Renal cortical epithelial cell (primary cell): ENCODE data around the gene LTBP1. TPM values are rescaled to one million over a fixed set of nuclear protein-coding genes. Genes with fewer than 3 reads are reported as not detected.
A peak's percentile ranks its signal among the peaks of the same experiment; 100 is the strongest.

Experiments used
- DNase-seq: peaks from one replicate; pipeline ENCODE4 v3.0.0-alpha.2; 2011; ENCODE audit warnings: low read depth
- total RNA-seq: library from RNA; depleted of rRNA; stranded (reverse); fragments of >200 nt; gene quantifications from 2 replicates; pipeline ENCODE4 v1.2.3, GENCODE V29; 2014

Gene LTBP1
- total RNA-seq, 1 donor from 2014 or later, result 0.89 TPM

GRCh38 chr2:33304032-33304864 lies 357.5 kb downstream of the LTBP1 start:
- peak; percentile 15 for DNase-seq

GRCh38 chr2:33307659-33308270 lies 361.0 kb downstream of the LTBP1 start:
- no peak for DNase-seq

DNA sequence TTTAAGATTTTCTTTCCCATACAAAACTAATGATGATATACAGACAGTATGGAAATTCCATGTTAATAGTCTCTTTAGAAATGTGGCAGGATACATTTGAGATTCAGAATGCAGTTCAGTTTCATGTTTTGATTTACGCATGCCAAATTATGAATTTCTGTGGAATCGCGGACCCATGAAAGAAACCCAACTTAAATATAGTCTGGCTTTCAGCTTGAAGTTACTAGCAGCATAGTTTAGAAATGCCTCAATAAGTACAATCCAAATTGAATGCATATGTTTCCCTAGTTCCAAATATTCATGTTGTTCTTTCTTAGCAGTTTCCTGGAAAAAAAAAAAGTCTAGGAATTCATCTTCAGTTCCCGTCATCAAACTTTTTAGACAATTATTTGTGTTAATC lies 365.6 kb downstream of the LTBP1 start:
- DNase-seq, result no peak

DNA sequence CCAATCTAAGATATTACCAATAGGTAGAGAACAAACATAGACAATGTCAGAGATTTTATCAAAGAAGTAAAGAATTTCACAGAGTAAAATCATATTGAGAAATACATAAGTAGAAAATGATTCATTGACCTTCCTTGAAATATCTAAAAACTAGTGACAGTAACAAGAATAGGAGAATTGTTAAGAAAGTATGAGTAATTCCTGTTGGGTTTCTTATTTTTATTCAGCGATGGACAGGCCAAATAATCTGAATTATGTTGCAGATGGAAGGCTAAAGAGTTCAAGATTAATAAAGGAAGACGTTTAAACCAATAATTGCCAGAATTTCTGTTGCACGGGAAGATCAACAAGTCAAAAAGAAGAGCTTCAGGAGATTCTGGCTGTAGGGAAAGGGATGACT lies 366.3 kb downstream of the LTBP1 start:
- no peak for DNase-seq

- no peak for DNase-seq
These were observed 367.8 kb downstream of the LTBP1 start for GRCh38 chr2:33314541-33314940.

DNA sequence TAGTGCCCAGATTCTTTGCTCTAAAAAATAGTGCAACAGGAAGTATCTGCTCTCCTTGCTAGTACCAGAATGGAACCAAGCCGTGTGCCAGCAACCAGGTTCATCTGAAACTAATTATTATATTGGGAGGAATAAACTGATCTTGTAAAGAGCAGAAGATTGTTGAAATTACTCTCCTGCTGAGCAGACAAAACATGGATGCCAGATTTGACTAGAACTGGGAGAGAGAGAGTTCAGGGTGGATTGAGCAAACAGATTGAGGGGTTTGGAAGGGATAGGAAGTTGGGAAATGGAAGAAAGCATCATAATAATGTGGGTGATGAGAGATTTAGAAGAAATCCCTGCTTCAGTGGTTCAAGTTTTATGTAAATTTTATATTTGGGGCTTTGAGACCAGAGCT lies 369.6 kb downstream of the LTBP1 start:
- DNase-seq, result no peak

- DNase-seq, result no peak
These were observed 370.7 kb downstream of the LTBP1 start for GRCh38 chr2:33317369-33318007.

GRCh38 chr2:33318456-33318855 lies 371.7 kb downstream of the LTBP1 start:
- no peak for DNase-seq

DNA sequence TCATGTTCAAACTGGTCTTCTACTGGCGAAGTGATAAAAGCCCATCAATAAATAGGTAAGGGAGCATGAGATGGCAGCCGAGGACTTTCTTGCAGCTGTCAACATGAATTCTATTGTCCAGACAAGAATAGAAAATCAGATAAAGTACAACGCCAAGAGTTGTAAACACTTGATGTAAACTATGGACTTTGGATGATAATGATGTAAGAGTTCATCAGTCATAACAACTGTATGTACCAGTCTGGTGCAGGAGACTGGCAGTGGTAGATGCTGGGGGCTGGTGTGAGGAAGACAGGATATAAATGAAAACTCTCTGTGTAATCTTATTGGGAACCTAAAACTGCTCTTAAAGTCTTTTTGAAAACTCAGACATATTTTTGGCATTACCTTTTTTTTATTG lies 373.8 kb downstream of the LTBP1 start:
- no peak for DNase-seq

GRCh38 chr2:33321236-33321771 lies 374.6 kb downstream of the LTBP1 start:
- DNase-seq, result peak; percentile 19

GRCh38 chr2:33321876-33322483 lies 375.2 kb downstream of the LTBP1 start:
- DNase-seq, result peak; percentile 39

DNA sequence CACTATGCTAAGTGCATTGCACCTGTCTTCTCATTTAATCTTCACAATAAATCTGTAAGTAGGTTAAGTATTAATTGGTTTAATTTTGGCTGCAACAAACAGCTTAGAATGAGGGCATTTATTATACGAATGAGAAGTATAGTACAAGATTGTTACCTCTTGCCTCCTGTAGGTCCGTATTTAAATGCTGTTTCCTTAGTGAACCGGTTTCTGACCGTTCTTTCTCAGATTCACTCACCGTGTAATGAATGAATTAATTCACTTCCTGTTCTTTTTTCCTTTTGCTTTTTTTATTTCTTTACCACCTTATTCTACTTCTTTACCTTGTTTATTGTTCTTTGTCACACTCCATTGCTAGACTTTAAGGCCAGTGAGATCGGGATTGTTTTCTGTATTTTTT lies 375.9 kb downstream of the LTBP1 start:
- peak; percentile 6 for DNase-seq

DNA sequence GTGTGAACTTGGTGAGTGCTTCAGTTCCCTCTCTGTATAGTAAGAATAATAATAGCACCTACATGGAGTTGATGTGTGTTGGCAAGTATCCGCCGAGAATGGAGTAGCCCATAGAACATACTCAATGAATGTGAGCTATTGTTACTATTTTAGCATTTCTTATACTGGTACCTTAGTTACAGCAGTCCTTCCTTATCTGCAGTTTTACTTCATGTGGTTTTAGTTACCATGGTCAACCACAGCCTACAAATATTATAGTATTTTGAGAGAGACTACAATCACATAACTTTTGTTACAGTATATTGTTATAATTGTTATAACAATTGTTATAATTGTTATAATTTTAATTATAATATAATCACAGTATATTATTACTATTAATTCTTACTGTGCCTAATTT lies 377.2 kb downstream of the LTBP1 start:
- no peak for DNase-seq

DNA sequence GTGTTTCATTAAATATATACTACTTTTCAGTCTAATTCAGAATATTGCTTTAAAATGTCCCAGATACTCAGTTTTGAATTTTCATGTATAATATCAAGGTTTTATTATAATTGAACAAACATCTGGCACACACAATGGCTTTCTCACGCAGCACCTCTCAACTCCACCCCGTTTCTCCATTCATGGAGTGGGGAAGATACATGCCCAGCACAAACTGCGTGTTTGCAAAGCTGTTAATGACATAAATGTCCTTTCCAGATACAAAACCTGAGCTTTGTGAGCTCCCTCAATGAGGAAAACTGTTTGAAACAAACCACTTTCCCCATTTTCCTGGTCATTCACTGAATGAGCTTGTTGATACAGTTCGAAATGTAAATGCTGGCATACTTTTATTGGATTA lies 379.3 kb downstream of the LTBP1 start:
- no peak for DNase-seq

DNA sequence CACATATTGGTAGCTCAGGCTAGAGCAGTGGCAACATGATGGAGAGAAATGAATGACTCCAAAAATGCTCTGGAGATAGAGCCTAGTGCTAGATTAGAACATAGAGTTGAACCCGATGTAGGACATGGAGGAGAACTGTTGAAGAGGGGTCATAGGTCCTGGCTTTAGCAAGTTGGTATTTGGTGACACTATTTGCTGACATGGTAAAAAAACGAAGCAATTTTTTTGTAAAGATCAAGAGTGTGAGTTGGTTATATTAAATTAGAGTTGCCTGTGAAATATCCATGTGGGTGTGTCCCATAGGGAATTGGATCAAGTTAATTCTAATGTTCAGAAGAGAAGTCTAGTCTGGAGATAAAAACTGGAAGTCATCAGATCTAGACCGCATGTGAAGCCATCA lies 386.7 kb downstream of the LTBP1 start:
- no peak for DNase-seq

DNA sequence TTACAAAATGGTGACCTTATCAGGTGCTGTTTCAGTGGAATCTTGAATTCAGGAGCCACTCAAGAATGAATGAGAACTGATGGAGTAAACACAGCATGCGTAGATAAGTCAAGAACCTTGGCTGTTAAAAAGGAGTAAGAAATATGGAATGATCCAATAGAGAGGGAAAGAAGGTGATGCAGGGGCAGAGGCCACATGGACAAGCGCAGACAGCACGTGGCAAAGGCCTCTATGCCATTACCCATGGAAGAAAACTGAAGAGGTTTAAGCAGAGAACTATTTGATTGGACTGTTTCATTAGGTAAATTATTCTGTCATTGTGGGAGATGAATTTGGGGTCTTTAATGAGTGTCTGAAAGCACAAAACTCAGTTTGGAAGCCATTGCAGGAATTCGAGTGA lies 387.3 kb downstream of the LTBP1 start:
- DNase-seq, result no peak

GRCh38 chr2:33335516-33335915 lies 388.8 kb downstream of the LTBP1 start:
- DNase-seq, result no peak

GRCh38 chr2:33336036-33336625 lies 389.4 kb downstream of the LTBP1 start:
- DNase-seq, result no peak

GRCh38 chr2:33337385-33337960 lies 390.7 kb downstream of the LTBP1 start:
- DNase-seq, result no peak

DNA sequence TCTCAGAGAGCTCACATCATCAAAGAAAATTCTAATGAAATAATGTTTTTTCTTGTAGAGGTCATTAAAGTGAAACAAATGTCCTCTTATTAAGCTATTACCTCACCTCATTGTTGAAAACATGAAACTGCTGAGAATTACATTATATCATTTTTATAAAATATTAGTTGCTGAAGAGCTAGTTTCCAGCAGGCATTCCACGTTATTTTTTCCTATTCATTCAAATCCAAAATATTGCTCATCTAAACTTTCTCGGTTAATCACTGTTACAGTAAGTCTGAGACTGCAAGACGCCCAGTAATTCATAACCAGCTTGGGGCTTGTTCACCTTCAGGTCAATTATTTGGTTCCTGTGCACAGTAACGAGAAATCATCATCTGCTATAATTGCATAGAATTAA lies 391.2 kb downstream of the LTBP1 start:
- no peak for DNase-seq

DNA sequence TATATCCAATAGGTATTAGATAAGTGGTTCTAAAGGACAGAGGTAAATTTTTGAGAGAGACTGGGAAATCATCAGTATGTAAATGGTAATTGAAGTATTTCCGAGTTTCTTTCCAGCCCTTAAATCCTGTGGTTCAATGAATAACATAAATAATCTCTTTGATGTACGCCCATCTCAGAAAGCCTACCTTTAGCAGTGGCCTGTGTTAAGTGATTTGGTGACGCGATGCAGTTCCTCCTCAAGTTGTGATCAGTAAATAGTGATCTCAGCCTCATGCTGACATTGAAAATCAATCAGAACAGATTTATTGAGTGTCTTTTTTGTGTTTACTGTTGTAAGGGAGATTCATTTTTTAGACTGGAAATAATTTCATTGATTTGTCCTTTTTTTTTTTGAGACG lies 392.5 kb downstream of the LTBP1 start:
- no peak for DNase-seq

- peak; percentile 9 for DNase-seq
These were observed 393.5 kb downstream of the LTBP1 start for GRCh38 chr2:33340280-33340679.
